Measurements from ENCODE around the gene ASS1. TPM values are rescaled to one million over a fixed set of nuclear protein-coding genes. Genes with fewer than 3 reads are reported as not detected.
A peak's percentile ranks its signal among the peaks of the same experiment; 100 is the strongest.

The ASS1 gene
- total RNA-seq, 1 donor from 2014 or later = 45.6 TPM

- Histone ChIP-seq H3K4me3 (ENCODE audit: low read depth, low read length) (no peak overlapping the region), H3K27me3 (ENCODE audit: control insufficient read depth, insufficient read depth, low read length) (peaks cover 8% of the 10 kb centered on the region)
These were observed 30.6 kb upstream of the ASS1 start for GRCh38 chr9:130414081-130414731.

DNA sequence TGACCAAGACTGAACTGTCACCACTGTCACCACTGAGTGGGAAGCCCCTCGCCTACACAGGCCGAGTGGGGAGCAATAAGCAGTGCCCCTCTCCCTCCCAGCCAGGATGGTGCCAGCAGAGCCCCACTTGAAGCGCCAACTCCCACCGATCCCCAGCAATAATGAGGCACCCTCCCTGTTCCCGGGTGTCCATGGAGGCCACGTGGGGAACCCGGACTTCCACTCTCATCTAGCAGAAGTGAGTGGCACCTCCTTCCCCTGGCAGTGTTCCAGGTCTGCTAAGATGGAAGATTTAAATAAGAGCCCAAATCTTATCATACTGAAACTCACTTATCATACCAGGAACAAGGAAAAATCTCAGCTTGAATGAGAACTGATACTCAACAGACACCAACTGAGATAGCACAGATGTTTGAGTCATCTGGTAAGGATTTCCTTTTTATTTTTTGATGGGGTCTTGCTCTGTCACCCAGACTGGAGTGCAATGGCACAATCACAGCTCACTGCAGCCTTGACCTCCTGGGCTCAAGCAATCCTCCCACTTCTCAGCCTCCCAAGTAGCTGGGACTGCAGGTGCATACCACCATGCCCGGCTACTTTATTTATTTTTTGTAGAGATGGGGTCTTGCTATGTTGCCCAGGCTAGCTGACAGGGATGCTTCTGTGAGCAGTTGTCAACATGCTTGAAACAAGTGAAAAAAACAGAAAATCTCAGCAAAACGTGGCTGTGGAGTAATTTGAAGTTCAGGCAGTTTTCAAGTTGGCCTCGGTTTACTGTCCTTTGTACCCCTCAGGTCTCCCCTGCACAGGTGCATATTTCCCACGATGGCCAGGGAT lies 29.6 kb upstream of the ASS1 start:
- H3K36me3 ChIP-seq (ENCODE audit: control insufficient read depth, insufficient read depth, low read length) = no peaks in the 10 kb centered on the region
- no peak for DNase-seq (ENCODE audit: low read depth)
- peaks cover 8% of the 10 kb centered on the region for H3K27me3 ChIP-seq (ENCODE audit: control insufficient read depth, insufficient read depth, low read length)
- TF ChIP-seq CTCF (IDR thresholded peaks at IDR 0.05; ENCODE audit: insufficient read depth, low read length, poor library complexity, severe bottlenecking) = no peak
- H3K4me3 ChIP-seq (ENCODE audit: low read depth, low read length) = no peak overlapping the region

More at GRCh38 chr9:130414081-130414731, 30.6 kb upstream of the ASS1 start:
- DNase-seq (ENCODE audit: low read depth) = no peak
- H3K36me3 ChIP-seq (ENCODE audit: control insufficient read depth, insufficient read depth, low read length) = no peaks in the 10 kb centered on the region
- no peak for TF ChIP-seq CTCF (IDR thresholded peaks at IDR 0.05; ENCODE audit: insufficient read depth, low read length, poor library complexity, severe bottlenecking)

GRCh38 chr9:130417602-130418001 lies 27.2 kb upstream of the ASS1 start:
- no peak for DNase-seq (ENCODE audit: low read depth)
- no peak overlapping the region for H3K4me3 ChIP-seq (ENCODE audit: low read depth, low read length)
- H3K36me3 ChIP-seq (ENCODE audit: control insufficient read depth, insufficient read depth, low read length) = no peaks in the 10 kb centered on the region
- H3K27me3 ChIP-seq (ENCODE audit: control insufficient read depth, insufficient read depth, low read length) = peaks cover 14% of the 10 kb centered on the region
- TF ChIP-seq CTCF (IDR thresholded peaks at IDR 0.05; ENCODE audit: insufficient read depth, low read length, poor library complexity, severe bottlenecking) = peak; percentile 6

DNA sequence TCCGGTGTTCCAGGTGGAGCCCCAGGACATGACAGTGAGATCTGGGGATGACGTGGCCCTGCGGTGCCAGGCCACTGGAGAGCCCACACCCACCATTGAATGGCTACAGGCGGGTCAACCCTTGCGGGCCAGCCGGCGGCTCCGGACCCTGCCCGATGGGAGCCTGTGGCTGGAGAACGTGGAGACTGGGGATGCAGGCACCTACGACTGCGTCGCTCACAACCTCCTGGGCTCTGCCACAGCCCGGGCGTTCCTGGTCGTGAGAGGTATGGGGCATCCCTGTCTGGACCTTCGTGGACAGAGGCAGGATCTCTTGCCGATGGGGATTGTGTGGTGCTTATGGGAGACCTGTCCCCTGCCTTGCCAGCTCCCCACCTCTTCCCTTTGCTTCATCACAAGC lies 26.0 kb upstream of the ASS1 start:
- H3K36me3 ChIP-seq (ENCODE audit: control insufficient read depth, insufficient read depth, low read length) = no peaks in the 10 kb centered on the region
- H3K4me3 ChIP-seq (ENCODE audit: low read depth, low read length) = no peak overlapping the region
- peaks cover 16% of the 10 kb centered on the region for H3K27me3 ChIP-seq (ENCODE audit: control insufficient read depth, insufficient read depth, low read length)
- TF ChIP-seq CTCF (IDR thresholded peaks at IDR 0.05; ENCODE audit: insufficient read depth, low read length, poor library complexity, severe bottlenecking) = no peak
- no peak for DNase-seq (ENCODE audit: low read depth)

- DNase-seq (ENCODE audit: low read depth) = no peak
- Histone ChIP-seq H3K4me3 (ENCODE audit: low read depth, low read length) (no peak overlapping the region), H3K27me3 (ENCODE audit: control insufficient read depth, insufficient read depth, low read length) (peaks cover 16% of the 10 kb centered on the region), H3K36me3 (ENCODE audit: control insufficient read depth, insufficient read depth, low read length) (no peaks in the 10 kb centered on the region)
- no peak for TF ChIP-seq CTCF (IDR thresholded peaks at IDR 0.05; ENCODE audit: insufficient read depth, low read length, poor library complexity, severe bottlenecking)
These were observed 25.2 kb upstream of the ASS1 start for GRCh38 chr9:130419521-130420035.

Measured in kidney epithelial cell (primary cell).